Upper lobe of right lung (tissue), 1 donor: ENCODE measurements around the gene OR2A7. TPM values are rescaled to one million over a fixed set of nuclear protein-coding genes. Genes with fewer than 3 reads are reported as not detected.
"Not testable (repeated sequence)": the region's sequence is repeated elsewhere in the genome, so short reads cannot be mapped to it uniquely, and the experiment has no call there.

Source experiments
- ATAC-seq: fragments of 200-7000 bp; cut with Tn5 transposase; one replicate; pipeline ENCODE4 v1.9.1; 2020; ENCODE audit warnings: mild to moderate bottlenecking, moderate library complexity
- DNase-seq: peaks from one replicate; pipeline ENCODE4 v3.0.0-alpha.2; 2020
- H3K27ac ChIP-seq: fragments of 200-600 bp; one replicate; pipeline ENCODE4 v1.8.0; 2022
- H3K27me3 ChIP-seq: fragments of 200-600 bp; one replicate; pipeline ENCODE4 v1.8.0; 2022; ENCODE audit warnings: mild to moderate bottlenecking
- H3K36me3 ChIP-seq: fragments of 200-600 bp; one replicate; pipeline ENCODE4 v1.8.0; 2022
- H3K4me1 ChIP-seq: fragments of 200-600 bp; one replicate; pipeline ENCODE4 v1.8.0; 2022
- H3K4me3 ChIP-seq: fragments of 200-600 bp; one replicate; pipeline ENCODE4 v1.8.0; 2022; ENCODE audit warnings: mild to moderate bottlenecking
- H3K9me3 ChIP-seq: fragments of 200-600 bp; one replicate; pipeline ENCODE4 v1.8.0; 2022
- intact Hi-C: fragments of 100-400 bp; cut with DNase I; formaldehyde crosslinking; loops from one replicate; pipeline ENCODE4 v1.11.0; 2022
- total RNA-seq: library from RNA; stranded (reverse); fragmentation: NEBNext Ultra II Directional; extraction: Animal tissue kit (Norgen Biotek cat#: 25700); gene quantifications from one replicate; pipeline ENCODE4 v1.2.1, GENCODE V29; 2021
- donor health status: DM: no; HTN: yes; CAD: no; lungs with severe emphysema.

The OR2A7 gene
- total RNA-seq, 1 donor from 2014 or later, result 13.9 TPM

GRCh38 chr7:144238530-144239082 lies 26.0 kb downstream of the OR2A7 start:
- intact Hi-C loops, H3K4me1 ChIP-seq, H3K27me3 ChIP-seq, H3K27ac ChIP-seq, H3K36me3 ChIP-seq, DNase-seq, H3K4me3 ChIP-seq, H3K9me3 ChIP-seq: not testable (repeated sequence)
- peak; percentile 42 for ATAC-seq

GRCh38 chr7:144233039-144233438 lies 31.6 kb downstream of the OR2A7 start:
- ATAC-seq, H3K4me3 ChIP-seq, H3K4me1 ChIP-seq, intact Hi-C loops, H3K27me3 ChIP-seq, DNase-seq, H3K9me3 ChIP-seq, H3K27ac ChIP-seq, H3K36me3 ChIP-seq: not testable (repeated sequence)

- H3K4me3 ChIP-seq, H3K36me3 ChIP-seq, H3K4me1 ChIP-seq, H3K27me3 ChIP-seq, intact Hi-C loops, H3K27ac ChIP-seq, H3K9me3 ChIP-seq, ATAC-seq, DNase-seq: not testable (repeated sequence)
Measured at GRCh38 chr7:144231027-144231426, 33.6 kb downstream of the OR2A7 start.

GRCh38 chr7:144228810-144229209 lies 35.8 kb downstream of the OR2A7 start:
- H3K27ac ChIP-seq, H3K4me1 ChIP-seq, H3K27me3 ChIP-seq, H3K9me3 ChIP-seq, H3K36me3 ChIP-seq, H3K4me3 ChIP-seq, intact Hi-C loops: not testable (repeated sequence)
- DNase-seq, result peak; percentile 58
- peak; percentile 60 for ATAC-seq

- intact Hi-C loops, H3K27me3 ChIP-seq, DNase-seq, H3K4me3 ChIP-seq, H3K4me1 ChIP-seq, H3K36me3 ChIP-seq, H3K9me3 ChIP-seq, H3K27ac ChIP-seq: not testable (repeated sequence)
- ATAC-seq, result peak; percentile 59
Measured at GRCh38 chr7:144226866-144227265, 37.7 kb downstream of the OR2A7 start.

GRCh38 chr7:144223675-144224074 lies 40.9 kb downstream of the OR2A7 start:
- H3K4me1 ChIP-seq, intact Hi-C loops, H3K27ac ChIP-seq, H3K36me3 ChIP-seq, DNase-seq, H3K27me3 ChIP-seq, ATAC-seq, H3K9me3 ChIP-seq, H3K4me3 ChIP-seq: not testable (repeated sequence)

GRCh38 chr7:144220531-144220930 lies 44.1 kb downstream of the OR2A7 start:
- H3K4me1 ChIP-seq, H3K27ac ChIP-seq, H3K27me3 ChIP-seq, H3K36me3 ChIP-seq, ATAC-seq, H3K4me3 ChIP-seq, DNase-seq, H3K9me3 ChIP-seq, intact Hi-C loops: not testable (repeated sequence)

GRCh38 chr7:144219149-144219548 lies 45.4 kb downstream of the OR2A7 start:
- H3K27me3 ChIP-seq, H3K27ac ChIP-seq, H3K36me3 ChIP-seq, H3K4me3 ChIP-seq, H3K9me3 ChIP-seq, H3K4me1 ChIP-seq, DNase-seq, intact Hi-C loops: not testable (repeated sequence)
- peak; percentile 35 for ATAC-seq

GRCh38 chr7:144218581-144218980 lies 46.0 kb downstream of the OR2A7 start:
- H3K27me3 ChIP-seq, ATAC-seq, DNase-seq, H3K4me1 ChIP-seq, H3K36me3 ChIP-seq, H3K4me3 ChIP-seq, intact Hi-C loops, H3K27ac ChIP-seq, H3K9me3 ChIP-seq: not testable (repeated sequence)

GRCh38 chr7:144217200-144217599 lies 47.4 kb downstream of the OR2A7 start:
- H3K4me3 ChIP-seq, H3K4me1 ChIP-seq, DNase-seq, H3K9me3 ChIP-seq, H3K36me3 ChIP-seq, H3K27me3 ChIP-seq, intact Hi-C loops, H3K27ac ChIP-seq: not testable (repeated sequence)
- ATAC-seq, result peak; percentile 55

Other genes with a start within 250 kb of the OR2A7 start
- not detected for gene OR2A5, start 215.8 kb downstream of the OR2A7 start, total RNA-seq
- gene OR2A25, start 195.0 kb downstream of the OR2A7 start, total RNA-seq, result not detected
- not detected for gene OR2A12, start 178.5 kb downstream of the OR2A7 start, total RNA-seq
- not detected for gene OR2A2, start 155.2 kb downstream of the OR2A7 start, total RNA-seq
- gene OR2A14, start 141.6 kb downstream of the OR2A7 start, total RNA-seq, result not detected
- 9.5 TPM for gene CTAGE4, start 81.3 kb downstream of the OR2A7 start, total RNA-seq
- gene ARHGEF35, start 69.0 kb downstream of the OR2A7 start, total RNA-seq, result 11.5 TPM
- not detected for gene OR2A42, start 25.2 kb downstream of the OR2A7 start, total RNA-seq
- gene CTAGE8, start 4.5 kb upstream of the OR2A7 start, total RNA-seq, result 4.9 TPM
- gene OR2A1, start 47.6 kb upstream of the OR2A7 start, total RNA-seq, result not detected
- gene ARHGEF5, start 90.6 kb upstream of the OR2A7 start, total RNA-seq, result 36.9 TPM
- not detected for gene NOBOX, start 138.9 kb upstream of the OR2A7 start, total RNA-seq